HG03159 (cell line): ENCODE data around the gene ACOT7.
A peak's percentile ranks its signal among the peaks of the same experiment; 100 is the strongest.
"Not testable (repeated sequence)": the region's sequence is repeated elsewhere in the genome, so short reads cannot be mapped to it uniquely, and the experiment has no call there.

ENCODE experiments used
- ATAC-seq: cut with Tn5 transposase; IDR thresholded peaks from one replicate; pipeline ENCODE4 v1.9.1; 2021; ENCODE audit warnings: mild to moderate bottlenecking, moderate library complexity; ENCODE audit not compliant: unreplicated experiment

Gene ACOT7

DNA sequence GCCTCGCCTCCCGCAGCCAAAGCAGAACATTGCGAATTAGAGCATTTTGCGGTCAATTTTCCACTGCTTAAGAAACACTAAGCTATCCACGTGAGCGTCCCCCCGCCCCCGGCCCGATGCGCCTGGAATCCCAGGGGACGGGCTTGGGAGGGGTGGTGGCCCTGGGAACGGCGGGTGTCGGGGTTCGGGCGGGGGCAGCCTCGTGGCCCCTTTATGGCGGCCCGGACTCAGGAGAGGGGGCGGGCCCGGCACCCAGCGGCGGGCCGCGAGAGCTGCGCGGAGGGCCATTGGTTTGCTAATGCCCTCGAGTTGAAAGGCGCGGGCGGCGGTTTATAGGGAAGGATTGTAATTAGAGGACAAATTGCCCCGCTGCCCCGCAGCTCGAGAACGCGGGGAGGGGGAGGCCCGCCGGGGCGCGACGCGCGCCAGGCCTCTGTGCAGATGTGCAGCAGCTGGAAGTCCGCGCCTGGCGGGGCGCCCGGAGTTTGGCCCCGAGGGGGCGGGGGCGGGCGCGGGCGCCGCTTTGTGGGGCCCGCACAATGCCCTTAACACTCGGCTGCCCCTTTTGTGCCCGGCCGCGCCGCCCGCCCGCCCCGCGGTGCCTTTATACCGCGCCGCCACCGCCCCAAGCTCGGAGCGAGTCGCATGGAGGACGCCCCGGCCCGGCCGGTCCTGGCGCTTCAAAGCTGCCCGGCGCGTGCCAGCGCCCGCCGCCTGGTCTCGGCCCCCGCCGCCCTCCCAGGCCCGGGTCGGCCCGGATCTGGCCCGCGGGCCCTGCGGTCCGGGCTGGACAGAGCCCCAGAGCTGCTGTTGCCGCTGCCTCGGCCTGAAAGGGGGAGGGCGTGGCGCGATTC lies 151.5 kb downstream of the ACOT7 start:
- no peak for ATAC-seq

DNA sequence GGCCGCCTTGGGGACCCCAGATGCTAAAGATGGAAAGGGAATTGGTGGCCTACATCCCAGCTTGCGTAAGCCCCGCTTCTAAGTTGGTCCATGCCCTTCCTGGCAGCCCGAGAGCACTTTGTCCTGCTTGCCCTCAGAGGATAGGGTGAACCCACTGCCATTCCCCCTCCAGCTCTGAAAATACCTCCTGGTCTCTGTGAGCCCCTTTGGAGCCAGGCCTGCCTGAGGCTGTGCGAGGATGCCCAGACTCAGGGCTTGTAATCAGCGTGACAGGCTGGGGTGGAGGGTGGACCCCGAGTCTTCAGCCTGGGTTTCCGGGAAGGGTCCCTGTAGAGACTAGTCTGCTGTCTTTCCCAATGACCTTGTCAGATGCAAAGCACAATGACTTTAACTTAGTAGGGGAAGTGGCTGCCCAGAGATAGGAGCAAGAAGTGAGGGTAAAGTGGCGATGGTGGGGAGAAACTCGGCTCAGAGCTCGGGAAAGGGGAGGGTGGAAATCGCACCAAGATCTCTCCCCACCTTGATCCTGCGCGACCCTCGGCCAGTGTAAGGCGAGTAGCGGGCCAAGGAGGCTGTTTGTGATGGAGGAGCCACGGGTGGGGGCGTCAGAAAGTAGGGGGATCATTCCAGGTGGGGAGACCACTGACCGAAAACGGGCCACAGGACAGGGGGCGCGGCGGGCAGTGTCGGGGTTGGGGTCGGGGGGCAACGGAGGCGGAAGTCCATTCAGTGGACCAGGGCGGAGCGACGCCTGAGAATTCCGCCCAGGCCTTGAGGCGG lies 152.3 kb downstream of the ACOT7 start:
- no peak for ATAC-seq

DNA sequence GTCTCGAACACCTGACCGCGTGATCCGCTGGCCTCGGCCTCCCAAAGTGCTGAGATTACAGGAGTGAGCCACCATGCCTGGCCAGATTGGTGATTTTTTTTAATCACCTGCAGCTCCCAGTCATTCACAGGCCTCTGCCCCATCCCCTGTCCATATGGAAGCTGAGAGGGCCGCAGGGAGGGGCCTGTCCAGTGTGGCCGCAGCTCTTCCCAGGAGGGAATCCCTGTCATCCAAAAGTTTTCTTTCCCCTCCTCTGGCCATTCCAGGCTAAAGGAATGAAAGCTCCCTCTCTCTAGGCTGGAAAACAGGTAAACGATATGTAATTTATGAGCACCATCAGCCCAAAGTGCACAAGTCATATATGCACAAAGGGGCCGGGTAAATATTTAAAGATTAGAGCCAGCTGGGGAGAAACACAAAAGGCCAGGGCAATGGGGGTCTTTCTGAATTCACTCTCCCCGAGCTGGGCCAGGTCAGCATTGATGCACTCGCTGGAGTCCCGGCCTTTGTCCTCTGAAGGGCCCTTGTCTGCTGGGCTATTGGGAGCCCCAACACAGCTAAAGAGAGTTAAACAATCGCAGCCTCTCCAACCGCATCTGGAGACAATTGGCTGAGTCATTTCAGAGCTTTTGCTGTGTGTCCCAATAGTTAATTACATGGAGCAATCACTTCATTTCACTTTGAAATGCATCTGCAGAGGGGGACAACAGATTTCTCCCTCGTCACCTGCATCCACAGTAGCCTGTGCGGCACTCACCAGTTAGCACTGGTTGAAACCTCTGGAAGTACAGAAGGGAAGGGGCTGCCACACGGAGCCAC lies 153.4 kb downstream of the ACOT7 start:
- no peak for ATAC-seq

GRCh38 chr1:6239213-6239752 lies 154.3 kb downstream of the ACOT7 start:
- no peak for ATAC-seq

- ATAC-seq = no peak
Observed at GRCh38 chr1:6237093-6237492, 156.5 kb downstream of the ACOT7 start.

GRCh38 chr1:6235296-6235677 lies 158.3 kb downstream of the ACOT7 start:
- ATAC-seq = peak; percentile 23

- peak; percentile 3 for ATAC-seq
Observed at GRCh38 chr1:6234502-6235295, 158.9 kb downstream of the ACOT7 start.

DNA sequence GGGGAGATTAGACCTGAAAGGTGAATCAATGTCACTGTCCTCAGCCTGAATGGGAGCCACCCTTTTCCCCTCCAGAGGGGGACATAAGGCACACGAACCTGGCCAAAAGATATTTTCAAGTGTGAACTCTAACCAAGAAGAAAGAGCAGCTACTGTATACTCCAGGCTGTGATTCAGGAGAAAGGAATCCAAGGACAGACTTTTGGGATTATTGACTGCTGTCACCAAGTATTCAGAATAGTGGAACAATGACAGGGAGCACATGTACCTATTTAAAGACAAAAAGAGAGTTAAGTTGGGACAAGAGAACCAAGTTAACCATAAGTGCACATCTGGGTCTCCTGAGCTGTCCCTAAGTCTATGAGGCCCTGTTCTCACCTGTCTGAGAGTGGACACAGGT lies 160.2 kb downstream of the ACOT7 start:
- ATAC-seq = no peak

GRCh38 chr1:6225651-6226050 lies 167.9 kb downstream of the ACOT7 start:
- ATAC-seq = no peak

DNA sequence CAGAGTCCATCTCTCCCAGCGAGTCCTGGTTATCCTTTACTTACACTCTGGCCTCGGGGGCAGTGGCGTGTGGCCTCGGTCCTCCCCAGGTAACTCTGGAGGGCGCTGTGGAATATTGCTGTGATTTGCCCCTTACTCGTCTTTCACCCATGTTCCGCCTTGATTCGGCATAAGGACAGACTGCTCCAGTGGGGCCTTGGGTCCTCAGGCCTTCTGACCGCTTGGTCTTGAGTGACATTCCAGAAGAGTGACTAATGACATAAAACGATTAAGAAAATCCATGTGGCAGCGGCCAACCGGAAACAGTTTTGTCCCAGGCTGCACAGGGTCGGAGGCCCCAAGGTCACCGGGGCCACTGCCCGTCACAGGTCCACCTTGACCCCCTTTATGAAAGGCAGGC lies 168.8 kb downstream of the ACOT7 start:
- no peak for ATAC-seq

GRCh38 chr1:6223617-6224016 lies 169.9 kb downstream of the ACOT7 start:
- no peak for ATAC-seq

GRCh38 chr1:6222636-6223035 lies 170.9 kb downstream of the ACOT7 start:
- ATAC-seq = no peak

DNA sequence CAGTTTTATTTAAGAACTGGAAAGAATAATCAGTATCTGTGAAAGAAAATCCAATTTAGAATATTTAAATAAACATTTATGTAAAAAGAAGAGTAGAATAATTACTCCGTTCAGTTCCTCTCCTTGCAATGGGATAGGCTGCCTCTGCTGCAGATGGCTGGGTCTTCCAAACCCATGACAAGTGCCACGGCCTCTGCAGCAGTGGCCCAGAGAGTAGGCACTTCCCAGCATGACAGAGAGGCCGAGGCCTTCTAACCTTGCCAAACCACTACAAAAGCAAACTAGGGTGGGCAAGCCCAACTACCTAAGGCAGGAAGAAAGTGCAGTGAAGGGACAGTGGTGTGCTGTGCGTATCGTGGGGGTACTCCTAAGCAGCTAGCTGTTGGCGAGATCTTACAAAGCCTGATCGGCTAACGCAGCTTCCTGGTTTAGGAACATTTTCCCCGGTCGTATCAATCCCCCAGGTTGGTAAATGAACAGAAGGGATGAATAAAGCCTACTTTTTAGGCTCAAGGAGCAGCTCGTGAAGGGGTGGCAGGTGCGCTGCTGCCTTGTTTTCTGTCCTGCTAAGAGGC lies 172.3 kb downstream of the ACOT7 start:
- no peak for ATAC-seq

- no peak for ATAC-seq
Observed at GRCh38 chr1:6220236-6220635, 173.3 kb downstream of the ACOT7 start.

GRCh38 chr1:6219641-6220040 lies 173.9 kb downstream of the ACOT7 start:
- ATAC-seq = not testable (repeated sequence)

DNA sequence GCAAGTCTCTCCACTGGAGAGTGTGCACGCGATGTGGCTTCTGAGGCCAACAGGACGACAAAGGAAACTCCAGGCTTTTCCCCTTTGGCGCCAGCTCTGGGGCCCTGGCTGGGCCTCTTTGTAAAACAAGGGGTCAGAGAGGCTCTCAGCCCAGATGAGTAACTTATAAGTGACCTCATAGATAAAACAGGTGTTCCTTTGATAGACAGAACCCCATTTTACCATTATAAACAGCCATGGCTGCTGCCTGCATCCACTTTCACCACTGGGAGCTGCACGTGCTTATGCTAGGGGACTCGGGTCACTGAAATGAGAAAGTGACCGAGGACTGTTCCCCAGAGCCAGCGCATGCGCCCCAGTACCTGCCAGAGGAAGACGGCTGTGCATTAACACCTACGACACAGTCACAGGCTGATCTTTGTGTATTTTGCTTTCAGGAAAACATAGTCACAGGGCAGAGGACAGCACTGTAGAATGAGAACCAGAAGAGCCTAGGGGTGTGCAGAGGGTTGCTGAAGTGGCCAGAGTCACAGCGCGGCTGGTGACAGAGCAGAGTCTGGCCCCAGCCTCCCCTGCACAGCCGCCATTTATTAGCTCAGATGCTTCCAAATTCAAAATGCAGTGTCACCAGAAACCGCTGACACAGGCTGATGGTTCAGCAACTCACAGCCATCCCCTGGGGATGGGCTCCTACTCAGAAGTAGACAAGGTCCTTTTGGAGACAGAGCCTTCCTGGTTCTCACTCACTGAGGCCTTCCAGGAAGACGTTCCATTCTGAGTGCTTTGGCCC lies 175.0 kb downstream of the ACOT7 start:
- no peak for ATAC-seq
